GM12878 (cell line): ENCODE measurements around the gene SNCB. TPM values are rescaled to one million over a fixed set of nuclear protein-coding genes. Genes with fewer than 3 reads are reported as not detected.

Source experiments
- ATAC-seq: fragments of 200-7000 bp; cut with Tn5 transposase; 3 replicates; pipeline ENCODE4 v1.9.1; 2020; ENCODE audit warnings: mild to moderate bottlenecking, moderate library complexity
- BruUV-seq: library from RNA; stranded (reverse); fragments of 400-500 nt; replicated peaks from 2 replicates; lab custom pipeline; 2021; lab: Mats Ljungman, UMichigan
- CTCF ChIA-PET: fragments of 300-600 bp; sonication (Branson Sonifier 250); formaldehyde crosslinking; extraction: SDS; loops from one replicate; lab custom pipeline; 2021; ENCODE audit warnings: inconsistent platforms; lab: Yijun Ruan, JAX
- POLR2A ChIA-PET: fragments of 350-600 bp; formaldehyde crosslinking; extraction: SDS; loops from one replicate; lab custom pipeline; 2021; ENCODE audit warnings: inconsistent platforms; lab: Charles Lee
- RAD21 ChIA-PET: fragments of 300-600 bp; sonication (Branson Sonifier 250); formaldehyde crosslinking; loops from one replicate; lab custom pipeline; 2023; ENCODE audit warnings: antibody characterized with exemption; ENCODE audit not compliant: unreplicated experiment; lab: Charles Lee
- SMC1A ChIA-PET: fragments of 300-600 bp; sonication (Branson Sonifier 250); formaldehyde crosslinking; loops from one replicate; lab custom pipeline; 2023; ENCODE audit not compliant: unreplicated experiment, uncharacterized antibody; lab: Charles Lee
- DNase-seq: peaks from one replicate; pipeline ENCODE4 v3.0.0-alpha.2; 2011; ENCODE audit warnings: low read depth, low spot score
- FAIRE-seq: peaks from 3 replicates; lab custom pipeline; 2011; peaks lifted over from hg19 to GRCh38; lab: Jason Lieb, UNC
- H2AFZ ChIP-seq: 2 replicates; pipeline ENCODE4 v1.6.0; 2011; ENCODE audit warnings: low read depth, low read length, control low read depth; ENCODE audit not compliant: control insufficient read depth
- H3K27ac ChIP-seq: 2 replicates; pipeline ENCODE4 v1.5.1; 2011; ENCODE audit warnings: control low read depth; ENCODE audit not compliant: control insufficient read depth, insufficient read depth
- H3K27me3 ChIP-seq, 2 experiments: replicated peaks in 1 of 2; 2 replicates each; pipeline versions ENCODE4 v1.6.0 to v1.6.1; 2011; ENCODE audit warnings: low read length in 1 of 2; ENCODE audit not compliant: control insufficient read depth in 2 of 2, insufficient read depth in 2 of 2
- H3K36me3 ChIP-seq, 2 experiments: 2 replicates each; pipeline ENCODE4 v1.5.1; 2011; ENCODE audit warnings: low read length in 1 of 2; ENCODE audit not compliant: control insufficient read depth in 2 of 2, insufficient read depth in 2 of 2
- H3K4me1 ChIP-seq: 2 replicates; pipeline ENCODE4 v1.6.1; 2011; ENCODE audit warnings: mild to moderate bottlenecking, low read length, moderate library complexity, mixed read lengths; ENCODE audit not compliant: control insufficient read depth, insufficient read depth
- H3K4me2 ChIP-seq: 2 replicates; pipeline ENCODE4 v1.6.0; 2011; ENCODE audit warnings: control low read depth; ENCODE audit not compliant: control insufficient read depth, insufficient read depth
- H3K4me3 ChIP-seq: fragments of 200-600 bp; sonication (generic); 2 replicates; pipeline ENCODE4 v1.5.1; 2016
- H3K79me2 ChIP-seq: 2 replicates; pipeline ENCODE4 v1.6.0; 2011; ENCODE audit warnings: low read length; ENCODE audit not compliant: control insufficient read depth, insufficient read depth
- H3K9ac ChIP-seq: 2 replicates; pipeline ENCODE4 v1.8.0; 2011; ENCODE audit warnings: low read length, control low read depth, mixed read lengths; ENCODE audit not compliant: control insufficient read depth, insufficient read depth
- H3K9me3 ChIP-seq: replicated peaks from 3 replicates; pipeline ENCODE4 v1.5.1; 2011; ENCODE audit warnings: mild to moderate bottlenecking, low read length; ENCODE audit not compliant: control insufficient read depth, insufficient read depth
- H4K20me1 ChIP-seq: 2 replicates; pipeline ENCODE4 v1.6.0; 2011; ENCODE audit not compliant: control insufficient read depth, insufficient read depth
- ATF2 ChIP-seq: IDR thresholded peaks from 2 replicates; pipeline ENCODE4 v1.6.1; 2012; ENCODE audit warnings: low read length, inconsistent platforms
- BRCA1 ChIP-seq: IDR thresholded peaks from 2 replicates; pipeline ENCODE4 v1.6.1; 2011; ENCODE audit warnings: low read depth, low read length, improper control_type of control experiment
- CUX1 ChIP-seq: IDR thresholded peaks from 2 replicates; pipeline ENCODE4 v1.6.1; 2012; ENCODE audit warnings: improper control_type of control experiment, low read depth, low read length; ENCODE audit not compliant: insufficient replicate concordance
- ELK1 ChIP-seq: IDR thresholded peaks from 2 replicates; pipeline ENCODE4 v1.6.1; 2012; ENCODE audit warnings: low read depth, low read length, improper control_type of control experiment
- FOS ChIP-seq: IDR thresholded peaks from 3 replicates; pipeline ENCODE4 v1.6.1; 2011; ENCODE audit warnings: borderline replicate concordance; ENCODE audit not compliant: insufficient read length; ENCODE audit errors: extremely low read depth
- FOXK2 ChIP-seq: fragments of 450-650 bp; IDR thresholded peaks from 2 replicates; pipeline ENCODE4 v1.6.1; 2017; ENCODE audit warnings: mild to moderate bottlenecking, moderate library complexity
- GATAD2B ChIP-seq: fragments of 450-650 bp; conservative IDR thresholded peaks from 2 replicates; pipeline ENCODE4 v1.6.1; 2017; ENCODE audit warnings: low read depth, mild to moderate bottlenecking, moderate library complexity
- MEF2B ChIP-seq: fragments of 450-650 bp; IDR thresholded peaks from 2 replicates; pipeline ENCODE4 v1.6.1; 2018; ENCODE audit warnings: mild to moderate bottlenecking, moderate library complexity; ENCODE audit not compliant: partially characterized antibody, poor library complexity, severe bottlenecking
- MXI1 ChIP-seq: fragments of 150-350 bp; IDR thresholded peaks from 2 replicates; pipeline ENCODE4 v1.6.1; 2011; ENCODE audit warnings: low read depth, mild to moderate bottlenecking, inconsistent platforms, low read length, improper control_type of control experiment
- POLR2AphosphoS2 ChIP-seq: IDR thresholded peaks from 2 replicates; pipeline ENCODE4 v1.6.1; 2011; ENCODE audit warnings: low read depth, mild to moderate bottlenecking, low read length, improper control_type of control experiment, moderate library complexity
- RAD21 ChIP-seq: IDR thresholded peaks from 2 replicates; pipeline ENCODE4 v1.6.1; 2011; ENCODE audit warnings: mild to moderate bottlenecking, low read depth, low read length, moderate library complexity; ENCODE audit not compliant: insufficient read depth
- RCOR1 ChIP-seq: conservative IDR thresholded peaks from 2 replicates; pipeline ENCODE4 v1.6.1; 2012; ENCODE audit warnings: low read depth, low read length, improper control_type of control experiment
- SMARCA5 ChIP-seq: fragments of 450-650 bp; IDR thresholded peaks from 2 replicates; pipeline ENCODE4 v1.6.1; 2017; ENCODE audit warnings: mild to moderate bottlenecking
- USF2 ChIP-seq: IDR thresholded peaks from 2 replicates; pipeline ENCODE4 v1.6.1; 2011; ENCODE audit warnings: low read depth, low read length, improper control_type of control experiment, borderline replicate concordance
- WGBS: methylation state at CpG from one replicate; pipeline ENCODE4 v1.1.6; 2016; ENCODE audit warnings: low lambda C conversion rate; ENCODE audit not compliant: insufficient replicate concordance, insufficient coverage; ENCODE audit errors: missing lambda C conversion rate; 5-methylcytosine and 5-hydroxymethylcytosine counted together
- in situ Hi-C: fragments of 300-500 bp; cut with MboI; formaldehyde crosslinking; loops from 9 replicates; pipeline ENCODE4 v1.14.3; 2018; ENCODE audit warnings: mixed read lengths
- intact Hi-C: fragments of 100-400 bp; cut with micrococcal nuclease; formaldehyde crosslinking; loops from one replicate; pipeline ENCODE4 v1.14.2; 2022; ENCODE audit not compliant: unreplicated experiment
- polyA plus RNA-seq, 11 experiments: library from polyadenylated mRNA; depleted of rRNA in 4 of 11; unstranded in 6 of 11; stranded (reverse) in 5 of 11; fragments of >200 nt; fragmentation: Nextera tagmentation in 4 of 11; fragmentation: Illumina TruSeq in 1 of 11; extraction: Ambion mirVana in 4 of 11; extraction: Trizol in 1 of 11; gene quantifications; 1 replicate in 1 of 11; 2 replicates in 10 of 11; pipeline versions ENCODE4 v1.2.1 to v1.2.3, GENCODE V29; 2011 to 2016; ENCODE audit warnings: inconsistent platforms in 2 of 11, missing spikeins in 2 of 11, low read depth in 1 of 11
- total RNA-seq, 4 experiments: library from RNA; depleted of rRNA in 3 of 4; stranded (reverse); fragments of >200 nt in 3 of 4; fragmentation: Illumina TruSeq in 1 of 4; extraction: Trizol in 1 of 4; gene quantifications; 2 replicates each; pipeline versions ENCODE4 v1.2.1 to v1.2.3, GENCODE V29; 2013 to 2021

SNCB gene
- total and polyA plus RNA-seq, 10 of the 15 experiments (the other 5 are each of a cell fraction or from before 2014, with no cell fraction given), result 0.75 TPM; not detected in 9

GRCh38 chr5:176573564-176574296 lies 56.6 kb downstream of the SNCB start:
- Histone ChIP-seq H3K9me3 (no peaks in the 10 kb centered on the region), H3K4me1 (no peaks in the 10 kb centered on the region), H3K36me3 (no peaks in the 10 kb centered on the region), H3K9ac (no peak overlapping the region), H4K20me1 (no peaks in the 10 kb centered on the region), H2AFZ (no peak overlapping the region; the same call in 1 of the 2 replicates), H3K27me3 (no peaks in the 10 kb centered on the region), H3K27ac (no peak overlapping the region), H3K4me3 (no peak overlapping the region), H3K79me2 (no peaks in the 10 kb centered on the region), H3K4me2 (no peak overlapping the region)
- ChIA-PET CTCF (interaction anchor here (0.5 to 4.1 kb wide), 12 partner anchors 11 to 844 kb away, joined by 3 to 27 read pairs (median 3); partner anchors contain the start of genes CLTB and TSPAN17), SMC1A (interaction anchor here (0.6 to 1.6 kb wide), 4 partner anchors 11 to 538 kb away, joined by 3 to 4 read pairs (median 3); no protein-coding TSS in a partner anchor), POLR2A (interaction anchor here (0.6 kb wide), 1 partner anchor 252 kb away, joined by 6 read pairs; no protein-coding TSS in a partner anchor), RAD21 (interaction anchor here (0.9 to 1.8 kb wide), 5 partner anchors 31 to 538 kb away, joined by 3 to 5 read pairs (median 4); partner anchors contain the start of gene TSPAN17)
- BruUV-seq, result no TSS peak
- no peak for DNase-seq
- peak; percentile 89 for FAIRE-seq
- peak; percentile 96 for ATAC-seq
- intact Hi-C loops, result loop anchor here (5.0 kb wide), 2 partner anchors 44 to 74 kb away; partner anchors contain the start of gene TSPAN17
- WGBS, result 30% methylated on average over 17 of the region's 18 CpGs
- in situ Hi-C loops, result no loop called here
- TF ChIP-seq POLR2AphosphoS2, result no peak
- no peak for TF ChIP-seq ELK1
- TF ChIP-seq USF2, result no peak; the same call in 1 of the 2 replicates
- TF ChIP-seq BRCA1, result no peak
- TF ChIP-seq ATF2, result no peak
- no peak for TF ChIP-seq SMARCA5
- no peak for TF ChIP-seq MXI1
- no peak for TF ChIP-seq FOXK2
- TF ChIP-seq RAD21, result peak; percentile 81
- no peak for TF ChIP-seq CUX1
- no peak for TF ChIP-seq RCOR1
- TF ChIP-seq GATAD2B, result no peak
- no peak for TF ChIP-seq MEF2B
- TF ChIP-seq FOS, result no peak
